ENCODE measurements around the gene SLC35E2B. TPM values are rescaled to one million over a fixed set of nuclear protein-coding genes. Genes with fewer than 3 reads are reported as not detected.

Gene SLC35E2B
- total and polyA plus RNA-seq, 2 of the 8 experiments (the other 6 are each of a cell fraction or from before 2014, with no cell fraction given): 25.9 to 46.7 TPM

DNA sequence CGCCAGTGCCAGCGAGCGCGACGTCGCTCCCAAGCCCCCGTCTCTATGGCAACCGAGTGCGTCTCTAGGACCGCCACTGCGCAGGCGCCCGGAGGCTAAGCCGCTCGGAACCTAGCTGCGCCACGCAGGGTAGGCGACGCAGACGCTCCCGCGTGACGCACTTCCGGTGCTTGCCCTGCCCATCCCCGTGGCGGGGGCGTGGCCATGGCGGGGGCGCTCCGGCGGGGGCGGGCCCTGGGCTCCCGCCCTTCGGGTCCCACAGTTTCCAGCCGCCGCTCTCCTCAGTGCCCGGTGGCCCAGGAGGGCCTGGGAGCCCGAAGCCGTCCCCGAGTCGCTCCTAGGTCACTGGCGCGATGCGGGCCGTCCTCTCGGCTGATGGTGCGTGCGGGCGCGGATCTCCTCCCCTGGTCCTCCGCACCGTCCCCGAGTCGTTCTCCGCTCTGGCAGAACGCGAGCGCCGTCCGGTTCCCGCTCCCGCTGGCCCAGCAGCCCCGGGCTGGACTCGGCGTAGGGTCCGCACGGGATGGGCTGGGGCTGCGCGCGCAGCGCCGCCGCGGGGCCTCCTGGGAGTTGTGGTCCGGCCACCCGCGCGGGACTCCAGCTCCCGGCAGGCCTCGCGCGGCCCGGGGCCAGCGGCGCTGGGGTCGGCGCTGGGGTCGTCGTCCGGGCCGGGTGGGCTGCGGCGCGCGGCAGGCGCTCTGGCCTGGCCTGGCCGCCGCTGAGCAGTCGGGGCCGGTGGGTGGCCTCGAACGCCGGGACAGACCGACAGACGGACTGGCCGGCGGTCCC, 77.1 kb downstream of the SLC35E2B start, which contains the start of gene MIB2:
MIB2 (plus strand) TSS at position 245 of the 789 bp plus-strand sequence. CDS start 7,953 bp downstream, outside the sequence.
- no peaks in the 10 kb centered on the region for H3K36me3 ChIP-seq (ENCODE audit: control insufficient read depth in 2 of 4, insufficient read depth in 4 of 4, low read length in 3 of 4)
- peaks cover 6% of the 10 kb centered on the region; the same call in 1 of the 2 replicates for H3K23me2 ChIP-seq (ENCODE audit: low read depth, low read length)
- H4K91ac ChIP-seq (replicated peaks; ENCODE audit: insufficient read length, low read length): peak within 1 kb of the TSS; percentile 98
- peak within 1 kb of the TSS; percentile 62 to 94 for H3K4me2 ChIP-seq (ENCODE audit: insufficient read depth in 1 of 2, low read depth in 2 of 2, low read length in 2 of 2)
- peak within 1 kb of the TSS; percentile 57; the same call in 1 of the 2 replicates for H2AFZ ChIP-seq (ENCODE audit: low read length)
- H2BK5ac ChIP-seq (ENCODE audit: low read depth, low read length): peak within 1 kb of the TSS; percentile 98
- H3K18ac ChIP-seq (ENCODE audit: extremely low read depth, low read length): peak within 1 kb of the TSS; percentile 100
- ChIA-PET POLR2A (ENCODE audit: partially characterized antibody) (interaction anchor here (0.6 to 4.6 kb wide), 13 partner anchors 9 to 290 kb away, joined by 3 to 34 read pairs (median 4); partner anchors contain the start of gene MMP23B), CTCF (ENCODE audit: partially characterized antibody) (interaction anchor here (1.4 to 2.2 kb wide), 4 partner anchors 13 to 63 kb away, joined by 4 to 7 read pairs (median 6); no protein-coding TSS in a partner anchor)
- H3K23ac ChIP-seq (ENCODE audit: insufficient read length): no peak within 1 kb of the TSS
- peaks cover 3% of the 10 kb centered on the region for H3K79me1 ChIP-seq (ENCODE audit: low read depth, low read length)
- H3K27ac ChIP-seq (ENCODE audit: low read depth, low read length): peak within 1 kb of the TSS; percentile 100
- peak within 1 kb of the TSS; percentile 98 for H3K56ac ChIP-seq (replicated peaks; ENCODE audit: insufficient read length, low read depth, low read length)
- DNase-seq (ENCODE audit: low read depth in 1 of 2, low spot score in 2 of 2) (peak; percentile 95 to 97), FAIRE-seq (no peak)
- H3K4ac ChIP-seq (replicated peaks; ENCODE audit: insufficient read length, low read depth, low read length): peak within 1 kb of the TSS; percentile 99
- 0 out of 2 replicates have a peak within 1 kb of the TSS, but pooled peaks have one; percentile 80 for H2BK12ac ChIP-seq (ENCODE audit: low read depth, low read length)
- peaks cover 0 to 13% (median 5%) of the 10 kb centered on the region in 4 experiments; a peak in 5 of 7 replicates for H3K4me1 ChIP-seq (replicated peaks in 1 of 4; ENCODE audit: control insufficient read depth in 3 of 4, insufficient read depth in 4 of 4, low read length in 3 of 4)
- peak within 1 kb of the TSS; percentile 100 for H4K5ac ChIP-seq (ENCODE audit: insufficient read length, low read depth, low read length)
- H3K27me3 ChIP-seq (replicated peaks in 1 of 4; ENCODE audit: control insufficient read depth in 3 of 4, extremely low read depth in 1 of 4, insufficient read depth in 3 of 4, low read length in 3 of 4): no peaks in the 10 kb centered on the region; a peak in 1 of 7 replicates
- H3K9ac ChIP-seq (replicated peaks in 1 of 4; ENCODE audit: extremely low read depth in 1 of 4, low read depth in 3 of 4, low read length in 3 of 4): peak within 1 kb of the TSS; percentile 93 to 99 (median 98)
- H3K9me3 ChIP-seq (ENCODE audit: insufficient read depth in 2 of 2, low read depth in 1 of 2, low read length in 1 of 2): no peaks in the 10 kb centered on the region
- H2BK15ac ChIP-seq (ENCODE audit: low read length): no peak within 1 kb of the TSS
- peaks cover 6 to 24% of the 10 kb centered on the region in 2 experiments for H4K20me1 ChIP-seq (replicated peaks in 1 of 2; ENCODE audit: control insufficient read depth in 1 of 2, insufficient read depth in 2 of 2, low read length in 2 of 2)
- H3K14ac ChIP-seq (ENCODE audit: insufficient read length): no peak within 1 kb of the TSS
- no peak within 1 kb of the TSS for H2AK5ac ChIP-seq (ENCODE audit: low read depth, low read length)
- H2BK20ac ChIP-seq (ENCODE audit: low read length): no peak within 1 kb of the TSS
- no peak within 1 kb of the TSS for H2BK120ac ChIP-seq (replicated peaks; ENCODE audit: low read depth, low read length)
- peaks cover 0 to 13% of the 10 kb centered on the region in 2 experiments; a peak in 2 of 4 replicates for H3K79me2 ChIP-seq (ENCODE audit: control insufficient read depth in 1 of 2, insufficient read depth in 2 of 2, low read length in 2 of 2)
- 1% methylated on average over 60 of the region's 107 CpGs; no CpG with 5 or more reads in 1 of the 2 experiments for WGBS, 2 experiments (ENCODE audit: extremely low coverage in 1 of 2, insufficient coverage in 1 of 2, insufficient read length in 1 of 2, insufficient replicate concordance in 2 of 2, low coverage in 1 of 2, low lambda C conversion rate in 2 of 2, missing lambda C conversion rate in 1 of 2)
- H3K4me3 ChIP-seq (ENCODE audit: extremely low read depth in 1 of 4, insufficient read depth in 2 of 4, low read depth in 3 of 4, low read length in 4 of 4): peak within 1 kb of the TSS; percentile 80 to 97 (median 92)
- peak within 1 kb of the TSS; percentile 97 for H4K8ac ChIP-seq (ENCODE audit: extremely low read depth, insufficient read depth, low read length)
- TF ChIP-seq HDAC2 (IDR thresholded peaks at IDR 0.05; ENCODE audit: borderline replicate concordance in 1 of 2, low read depth in 2 of 2, low read length in 2 of 2) (0 out of 4 replicates have a peak, but pooled peaks of 1 of the 2 experiments have one; percentile 7), POLR2AphosphoS5 (IDR thresholded peaks at IDR 0.05; ENCODE audit: low read depth, low read length) (peak; percentile 64), HDAC6 (IDR thresholded peaks at IDR 0.05; ENCODE audit: low read depth, low read length) (no peak), RXRA (IDR thresholded peaks at IDR 0.05; ENCODE audit: insufficient read depth, low read depth, low read length) (no peak), RBBP5 (IDR thresholded peaks at IDR 0.05; ENCODE audit: borderline replicate concordance, low read depth, low read length) (0 out of 2 replicates have a peak, but pooled peaks have one; percentile 72), POLR2A (IDR thresholded peaks at IDR 0.05; ENCODE audit: control extremely low read depth in 1 of 2, low read depth in 2 of 2, low read length in 2 of 2) (peak in 1 of 2 experiments; percentile 92; a peak in 2 of 3 replicates), SIN3A (conservative IDR thresholded peaks at IDR 0.05 in 1 of 2, IDR thresholded peaks at IDR 0.05 in 1 of 2; ENCODE audit: low read depth in 1 of 2, low read length in 2 of 2) (peak; percentile 23 to 97; a peak in 2 of 4 replicates), EZH2 (IDR thresholded peaks at IDR 0.05; ENCODE audit: low read depth, low read length, severe bottlenecking) (no peak)
- TF ChIP-seq, protein P1, sequence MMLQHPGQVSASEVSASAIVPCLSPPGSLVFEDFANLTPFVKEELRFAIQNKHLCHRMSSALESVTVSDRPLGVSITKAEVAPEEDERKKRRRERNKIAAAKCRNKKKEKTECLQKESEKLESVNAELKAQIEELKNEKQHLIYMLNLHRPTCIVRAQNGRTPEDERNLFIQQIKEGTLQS (IDR thresholded peaks at IDR 0.05; ENCODE audit: insufficient read depth, low read depth, low read length): peak; percentile 93

All from H1 (cell line).